HG03565 (cell line): Measurements from ENCODE around the gene PCMTD2.

ENCODE experiments used
- ATAC-seq: cut with Tn5 transposase; IDR thresholded peaks from one replicate; pipeline ENCODE4 v1.9.1; 2021; ENCODE audit warnings: mild to moderate bottlenecking, moderate library complexity; ENCODE audit not compliant: unreplicated experiment

Gene PCMTD2

DNA sequence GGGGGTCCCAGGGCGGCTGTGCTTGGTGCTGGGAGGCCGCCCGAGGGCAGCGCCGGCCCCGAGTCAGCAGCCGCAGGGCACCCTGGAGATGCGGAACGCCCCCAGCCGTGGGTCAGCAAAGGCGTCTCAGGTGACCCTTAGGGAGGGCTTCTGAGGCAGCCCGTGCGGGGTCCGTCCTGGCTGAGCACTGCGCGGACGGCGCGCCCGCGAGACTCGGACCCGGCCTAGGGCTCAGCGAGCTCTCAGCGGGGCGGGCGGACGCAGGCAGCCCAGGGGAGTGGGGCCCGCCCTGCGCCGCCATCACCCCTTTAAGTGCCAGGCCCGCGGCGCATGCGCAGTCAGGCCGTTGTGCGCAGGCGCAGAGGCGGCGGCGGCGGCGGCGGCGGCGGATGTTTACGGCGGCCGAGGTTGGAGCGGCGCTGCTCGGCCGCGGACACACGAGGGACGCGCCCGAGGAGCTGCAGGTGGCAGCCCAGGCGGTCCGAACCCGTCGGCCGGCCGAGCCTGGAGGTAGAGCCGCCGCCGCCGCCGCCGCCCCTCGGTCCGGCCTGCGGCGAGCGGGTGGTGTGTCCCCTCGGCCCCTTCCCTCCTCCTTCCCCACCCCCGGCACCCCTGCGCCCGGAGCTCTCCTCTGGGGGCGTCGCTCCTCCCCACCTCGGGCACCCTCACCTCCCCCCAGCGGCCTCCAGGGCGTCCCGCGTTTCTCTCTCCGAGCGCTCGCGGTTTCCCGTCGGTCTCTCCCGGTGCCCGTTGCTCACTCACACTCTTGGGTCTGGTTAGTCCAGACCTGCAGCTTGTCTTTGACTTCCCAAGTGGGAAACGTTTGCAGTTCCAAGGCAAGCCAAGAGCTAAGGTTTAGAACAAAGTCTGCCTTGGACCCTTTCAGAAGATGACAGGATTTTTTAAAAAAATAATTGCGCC lies at the start of gene PCMTD2:
Gene PCMTD2 (plus strand): TSS at position 388 of the 921 bp plus-strand sequence. CDS start 4,218 bp downstream, outside the sequence.
- peak; percentile 59 for ATAC-seq

DNA sequence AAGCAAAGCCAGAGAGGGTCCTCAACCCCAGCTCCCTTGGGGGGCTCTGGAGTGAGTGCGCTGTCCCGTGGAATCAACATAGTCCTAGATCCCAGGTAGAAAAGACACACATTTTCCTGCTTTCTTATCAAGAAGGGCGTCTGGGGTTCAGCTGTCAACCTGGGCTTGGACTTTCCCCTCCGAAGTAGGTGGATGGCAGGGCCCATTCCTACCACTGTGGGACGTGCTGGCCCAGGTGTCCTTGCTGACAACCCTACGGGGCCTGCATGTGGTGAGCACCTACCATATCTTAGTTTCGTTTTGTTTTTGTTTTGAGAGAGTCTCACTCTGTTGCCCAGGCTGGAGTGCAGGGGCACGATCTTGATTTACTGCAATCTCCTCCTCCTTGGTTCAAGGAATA lies 48.9 kb upstream of the PCMTD2 start:
- no peak for ATAC-seq

DNA sequence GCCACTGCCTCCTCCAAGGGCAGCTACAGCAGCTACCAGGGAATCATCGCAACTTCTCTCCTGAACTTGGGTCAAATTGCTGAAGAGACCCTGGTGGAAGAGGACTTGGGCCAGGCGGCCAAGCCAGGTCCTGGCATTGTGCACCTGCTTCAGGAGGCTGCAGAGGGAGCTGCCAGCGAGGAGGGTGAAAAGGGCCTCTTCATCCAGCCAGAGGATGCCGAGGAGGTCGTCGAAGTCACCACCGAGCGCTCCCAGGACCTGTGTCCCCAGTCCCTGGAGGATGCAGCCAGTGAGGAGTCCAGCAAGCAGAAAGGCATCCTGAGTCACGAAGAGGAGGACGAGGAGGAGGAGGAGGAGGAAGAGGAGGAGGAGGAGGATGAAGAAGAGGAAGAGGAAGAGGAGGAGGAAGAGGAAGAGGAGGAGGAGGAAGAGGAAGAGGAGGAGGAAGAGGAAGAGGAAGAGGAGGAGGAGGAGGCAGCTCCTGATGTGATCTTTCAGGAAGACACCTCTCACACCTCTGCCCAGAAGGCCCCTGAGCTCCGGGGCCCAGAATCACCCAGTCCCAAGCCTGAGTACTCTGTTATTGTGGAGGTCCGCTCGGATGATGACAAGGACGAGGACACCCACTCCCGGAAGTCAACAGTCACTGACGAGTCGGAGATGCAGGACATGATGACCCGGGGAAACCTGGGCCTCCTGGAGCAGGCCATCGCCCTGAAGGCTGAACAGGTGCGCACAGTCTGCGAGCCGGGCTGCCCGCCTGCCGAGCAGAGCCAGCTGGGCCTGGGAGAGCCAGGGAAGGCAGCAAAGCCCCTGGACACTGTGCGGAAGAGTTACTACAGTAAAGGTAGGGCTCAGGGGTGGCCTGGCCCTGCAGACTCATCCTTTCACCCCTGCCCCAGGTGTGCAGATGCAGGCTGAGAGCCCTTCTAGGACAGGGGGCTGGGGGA lies 47.6 kb upstream of the PCMTD2 start:
- ATAC-seq: no peak

DNA sequence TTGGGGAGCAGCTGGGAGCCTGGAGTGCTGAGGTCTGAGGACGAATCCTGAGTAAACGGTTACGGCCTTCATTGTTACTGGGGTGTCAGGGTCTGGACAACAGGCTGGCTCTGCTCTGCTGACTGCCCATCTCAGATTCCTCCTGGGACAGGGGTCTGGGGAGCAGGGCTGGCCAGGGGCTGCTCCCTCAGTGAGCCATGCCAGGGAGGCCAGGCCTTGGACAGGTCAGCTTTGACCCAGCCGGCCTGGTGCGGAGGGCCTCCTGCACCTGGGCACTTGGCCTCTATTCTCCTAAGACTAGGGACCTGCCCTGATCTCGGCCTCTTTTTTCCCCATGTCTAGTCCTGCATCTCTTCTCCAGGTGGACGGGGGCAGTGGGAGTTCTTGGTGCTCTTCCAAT lies 46.4 kb upstream of the PCMTD2 start:
- no peak for ATAC-seq

DNA sequence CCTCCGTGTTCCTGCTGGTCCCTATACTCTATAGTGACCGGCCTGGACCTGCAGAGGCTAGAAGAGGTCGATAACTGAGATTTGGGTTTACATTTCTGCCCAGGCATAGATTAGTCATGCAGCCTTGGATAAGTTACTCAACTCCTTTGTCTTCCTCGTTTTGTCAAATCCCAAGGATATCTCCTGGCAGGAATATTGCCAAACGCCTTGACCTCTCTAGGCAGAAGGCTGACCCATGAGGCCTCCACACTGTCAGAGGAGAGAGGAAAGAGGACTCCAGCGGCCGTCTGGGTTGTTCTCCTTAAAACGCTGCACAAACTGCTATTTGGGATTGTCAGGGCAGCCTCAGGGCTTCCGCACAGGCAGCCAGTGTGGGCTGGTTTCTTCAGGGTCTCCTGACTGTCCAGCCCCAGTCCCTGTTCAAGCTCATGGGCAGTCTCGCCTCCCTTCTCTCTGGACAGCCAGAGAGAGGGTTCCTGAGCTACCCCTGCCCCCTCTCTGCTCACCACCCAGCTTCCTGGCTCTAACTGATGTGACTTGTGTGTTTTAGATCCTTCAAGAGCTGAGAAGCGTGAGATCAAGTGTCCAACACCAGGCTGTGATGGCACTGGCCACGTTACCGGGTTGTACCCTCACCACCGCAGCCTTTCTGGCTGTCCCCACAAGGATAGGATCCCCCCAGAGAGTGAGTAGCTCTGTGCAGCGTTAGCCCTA lies 44.7 kb upstream of the PCMTD2 start:
- no peak for ATAC-seq

DNA sequence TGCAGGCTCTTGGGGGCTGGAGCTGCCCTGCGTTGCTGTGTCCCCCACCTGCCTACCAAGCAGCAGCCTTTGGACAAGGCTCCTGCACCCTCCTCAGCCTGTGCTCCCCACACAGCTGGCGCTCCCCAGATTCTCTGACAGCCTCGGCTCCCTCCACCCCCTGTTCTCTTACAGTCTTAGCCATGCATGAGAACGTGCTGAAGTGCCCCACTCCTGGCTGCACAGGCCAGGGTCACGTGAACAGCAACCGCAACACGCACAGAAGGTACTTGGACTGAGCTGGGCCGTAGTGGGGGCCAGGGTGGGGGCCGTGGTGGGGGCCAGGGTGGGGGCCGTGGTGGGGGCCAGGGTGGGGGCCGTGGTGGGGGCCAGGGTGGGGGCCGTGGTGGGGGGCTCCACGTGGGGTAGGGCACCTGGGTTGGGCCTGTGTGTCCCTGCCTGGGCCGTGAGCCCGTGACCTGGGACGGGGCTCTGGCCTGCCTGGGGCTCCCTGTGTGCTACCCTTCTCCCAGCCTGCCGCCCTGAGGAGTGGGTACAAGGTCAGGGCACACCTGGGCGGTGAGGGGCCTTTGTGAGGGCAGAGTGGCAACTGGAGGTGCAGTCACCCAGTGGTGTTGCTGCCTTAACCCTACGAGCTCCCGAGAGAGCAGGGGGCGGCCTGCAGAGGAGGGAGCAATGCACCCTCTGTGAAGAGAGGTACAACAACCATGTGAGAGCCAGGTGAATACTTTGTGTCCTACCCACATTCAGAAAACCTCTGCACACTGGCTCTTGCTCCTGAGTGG lies 43.5 kb upstream of the PCMTD2 start:
- no peak for ATAC-seq

DNA sequence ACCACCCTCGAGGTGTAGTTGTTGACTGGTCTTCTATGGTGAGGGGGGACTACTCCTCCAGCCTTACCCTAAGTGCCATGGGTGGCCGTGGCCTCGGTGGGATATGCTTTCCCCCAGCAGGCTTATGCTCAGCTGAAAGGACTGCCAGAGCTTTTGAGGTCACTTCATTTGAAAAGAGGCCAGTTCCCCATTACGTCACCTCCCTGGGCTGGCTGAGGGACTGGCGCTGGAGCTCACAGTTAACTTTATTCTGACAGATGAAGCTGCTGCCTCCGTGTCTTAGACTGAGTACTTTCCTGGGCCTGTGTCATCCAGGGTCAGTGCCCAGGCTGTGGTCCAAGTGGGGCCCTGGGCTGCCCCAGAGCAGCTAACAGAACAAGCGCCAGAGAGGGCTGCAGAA lies 42.8 kb upstream of the PCMTD2 start:
- no peak for ATAC-seq

DNA sequence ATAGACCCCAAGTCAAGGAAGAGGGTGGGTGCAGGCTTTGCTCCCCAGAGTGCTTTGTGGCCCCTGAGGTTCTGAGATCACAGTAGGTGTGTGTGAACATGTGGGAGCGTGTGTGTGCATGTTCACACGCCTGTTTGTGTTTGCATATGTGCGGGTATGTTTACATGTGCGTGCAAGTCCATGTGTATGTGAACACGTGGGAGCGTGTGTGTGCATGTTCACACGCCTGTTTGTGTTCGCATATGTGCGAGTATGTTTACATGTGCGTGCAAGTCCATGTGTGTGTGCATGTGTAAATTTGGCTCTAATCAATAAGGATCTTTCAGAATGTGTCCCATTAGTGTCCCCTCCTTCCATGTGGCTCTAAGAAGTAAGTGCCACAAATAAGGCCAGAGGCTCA lies 41.4 kb upstream of the PCMTD2 start:
- no peak for ATAC-seq

DNA sequence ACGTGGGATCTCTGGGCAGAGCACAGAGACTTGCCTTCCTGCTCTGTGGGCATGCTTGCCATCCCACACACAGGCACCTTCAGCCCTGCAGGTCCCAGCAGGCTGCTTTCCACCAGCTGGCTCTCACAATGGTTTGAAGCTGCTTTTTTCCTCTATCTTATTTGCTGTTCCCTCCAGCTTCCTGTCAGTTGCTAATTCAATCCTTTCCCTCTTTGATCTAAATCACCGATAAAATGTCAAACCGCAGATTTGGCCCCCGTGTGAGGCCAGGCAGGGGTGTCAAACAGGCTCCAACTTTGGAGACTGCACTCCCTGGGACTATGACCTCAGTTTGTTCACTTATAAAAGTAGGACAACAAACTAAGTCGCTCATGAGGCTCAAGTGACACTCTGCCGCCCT lies 40.6 kb upstream of the PCMTD2 start:
- ATAC-seq: no peak

DNA sequence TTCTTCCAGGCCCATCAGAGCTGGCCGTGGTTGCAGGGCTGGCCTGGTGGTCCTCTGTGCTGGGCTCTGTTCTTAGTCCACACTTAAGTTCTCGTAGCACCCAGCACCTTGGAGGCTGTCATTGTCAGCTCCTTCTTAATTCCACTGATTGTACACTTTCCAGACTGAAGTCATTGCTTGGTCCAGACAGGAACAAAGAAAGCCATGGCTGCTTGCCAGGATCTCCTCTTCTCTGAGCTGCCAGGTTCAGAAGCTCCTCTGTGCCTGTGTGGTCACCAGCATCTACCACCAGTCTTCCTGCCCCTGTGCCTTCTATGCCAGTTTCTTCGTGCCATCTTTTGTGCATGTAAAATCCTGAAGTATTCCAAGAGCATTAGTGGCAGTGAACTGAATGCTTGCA lies 39.5 kb upstream of the PCMTD2 start:
- no peak for ATAC-seq

DNA sequence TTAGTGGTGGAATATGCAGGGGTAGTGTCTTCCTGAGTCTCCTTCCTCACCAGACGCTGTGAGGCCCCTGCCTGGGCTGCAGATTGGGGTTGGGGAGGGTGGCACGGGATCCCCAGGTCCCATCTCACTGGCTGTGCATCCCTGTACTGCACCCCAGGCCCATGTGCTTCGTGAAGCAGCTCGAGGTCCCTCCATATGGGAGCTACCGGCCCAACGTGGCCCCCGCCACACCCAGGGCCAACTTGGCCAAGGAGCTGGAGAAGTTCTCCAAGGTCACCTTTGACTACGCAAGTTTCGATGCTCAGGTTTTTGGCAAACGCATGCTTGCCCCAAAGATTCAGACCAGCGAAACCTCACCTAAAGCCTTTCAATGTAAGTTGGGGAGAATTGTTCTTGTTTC lies 38.6 kb upstream of the PCMTD2 start:
- ATAC-seq: no peak

DNA sequence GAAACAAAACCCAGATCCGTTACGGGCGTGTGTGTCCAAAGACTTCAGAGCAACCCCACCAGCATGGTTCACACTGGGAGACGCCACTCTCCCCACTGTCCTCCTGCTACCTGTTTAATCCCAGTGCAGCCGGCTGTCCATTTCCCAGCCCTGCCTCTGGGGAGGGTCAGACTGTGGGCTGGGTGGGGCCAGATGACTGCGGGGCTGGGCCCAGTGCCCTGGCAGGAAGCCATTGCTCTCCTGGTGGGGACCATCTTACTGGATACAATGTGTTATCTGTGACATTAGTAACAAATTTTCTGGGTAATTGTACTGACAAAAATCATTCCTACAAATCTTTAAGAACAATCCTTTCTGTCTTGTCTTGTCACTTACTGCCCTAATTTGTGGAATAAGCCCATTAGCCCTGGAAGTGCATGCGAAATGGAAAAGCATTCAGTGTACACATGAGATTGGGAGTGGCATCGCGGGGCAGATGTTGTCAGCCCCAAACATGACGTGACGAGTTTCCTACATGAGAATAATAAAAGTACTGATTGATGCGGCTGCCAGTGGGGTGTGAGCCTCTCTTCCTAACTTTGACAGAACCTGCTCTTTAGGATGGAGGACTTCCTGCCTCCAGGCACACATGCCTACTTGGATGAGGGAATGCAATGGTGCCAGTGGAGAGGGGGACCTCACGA lies 37.9 kb upstream of the PCMTD2 start:
- no peak for ATAC-seq

DNA sequence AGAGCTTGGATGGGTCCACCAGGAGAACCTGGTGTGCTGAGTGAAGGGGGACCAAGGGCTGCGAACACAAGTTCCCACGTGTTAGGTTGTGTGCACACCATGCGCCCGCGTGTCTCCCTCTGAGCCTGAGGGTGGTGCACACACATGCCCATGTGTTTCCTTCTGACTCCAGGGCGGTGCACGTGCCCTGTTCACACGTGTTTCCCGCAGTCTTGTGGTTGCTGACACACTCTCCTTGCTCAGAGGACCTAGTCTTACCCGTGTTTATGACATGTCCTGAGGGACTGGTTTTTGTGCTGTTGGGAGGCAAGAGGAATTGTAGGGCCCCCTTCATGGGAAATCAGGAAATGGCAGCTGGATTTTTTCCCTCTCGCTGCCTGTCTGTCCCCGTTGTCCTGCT lies 36.3 kb upstream of the PCMTD2 start:
- no peak for ATAC-seq

DNA sequence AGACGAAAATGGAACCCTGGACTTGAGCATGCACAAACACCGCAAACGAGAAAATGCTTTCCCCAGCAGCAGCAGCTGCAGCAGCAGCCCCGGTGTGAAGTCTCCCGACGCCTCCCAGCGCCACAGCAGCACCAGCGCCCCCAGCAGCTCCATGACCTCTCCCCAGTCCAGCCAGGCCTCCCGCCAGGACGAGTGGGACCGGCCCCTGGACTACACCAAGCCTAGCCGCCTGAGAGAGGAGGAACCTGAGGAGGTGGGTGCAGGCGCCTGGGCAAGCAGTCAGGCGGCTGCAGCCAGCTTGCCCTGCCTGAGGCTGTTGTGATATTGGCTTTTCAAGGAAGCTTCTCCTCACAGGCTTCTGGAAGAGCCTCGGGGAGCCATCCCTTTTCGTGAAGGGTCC lies 35.8 kb upstream of the PCMTD2 start:
- no peak for ATAC-seq

DNA sequence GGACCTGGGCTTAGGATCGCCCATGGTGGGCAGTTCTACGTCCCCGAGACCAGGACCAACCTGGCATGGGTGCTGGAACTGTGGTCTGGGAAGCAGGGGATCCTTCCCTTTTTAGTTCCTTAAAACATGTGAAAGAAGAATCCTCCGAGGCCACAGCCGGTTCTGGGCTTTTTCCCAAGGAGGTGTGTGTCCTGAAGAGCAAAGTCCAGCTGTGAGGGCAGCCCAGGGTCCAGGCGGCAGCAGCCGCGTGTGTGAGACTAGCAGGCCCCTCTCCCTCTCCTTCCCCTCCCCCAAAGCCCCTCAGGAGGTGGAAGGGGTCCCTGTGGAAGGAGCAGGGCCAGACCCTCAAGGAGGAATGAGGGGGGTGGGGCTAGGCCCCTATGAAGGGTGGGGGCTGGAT lies 35.1 kb upstream of the PCMTD2 start:
- ATAC-seq: no peak

DNA sequence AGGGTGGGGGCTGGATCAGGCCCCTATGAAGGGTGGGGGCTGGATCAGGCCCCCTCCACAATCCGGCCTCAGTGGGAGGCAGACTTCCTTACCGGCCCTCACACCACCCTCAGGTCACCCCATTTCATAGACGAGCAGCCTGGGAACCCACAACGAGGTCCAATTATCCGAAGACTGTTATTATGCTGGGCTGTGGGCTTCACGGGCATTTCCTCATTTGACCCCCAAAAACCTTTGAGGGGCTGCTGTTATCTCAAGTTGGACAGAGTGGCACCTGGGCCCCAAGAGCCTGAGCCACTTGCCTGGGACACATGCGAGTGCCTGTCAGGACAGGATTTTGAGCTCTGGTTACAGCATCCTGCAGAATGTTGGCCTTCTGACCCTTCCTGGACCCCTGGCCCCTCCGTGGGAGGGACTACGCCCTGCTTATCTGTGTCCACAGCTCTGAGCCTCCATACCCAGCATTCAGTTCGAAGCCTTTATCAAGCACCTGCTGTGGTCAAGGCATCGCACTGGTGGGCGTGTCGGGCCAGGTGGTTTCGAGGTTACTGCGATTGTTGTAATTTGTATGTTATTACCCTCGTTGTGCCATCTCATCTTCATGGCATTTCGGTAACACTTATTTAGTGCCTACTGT lies 34.5 kb upstream of the PCMTD2 start:
- ATAC-seq: no peak

DNA sequence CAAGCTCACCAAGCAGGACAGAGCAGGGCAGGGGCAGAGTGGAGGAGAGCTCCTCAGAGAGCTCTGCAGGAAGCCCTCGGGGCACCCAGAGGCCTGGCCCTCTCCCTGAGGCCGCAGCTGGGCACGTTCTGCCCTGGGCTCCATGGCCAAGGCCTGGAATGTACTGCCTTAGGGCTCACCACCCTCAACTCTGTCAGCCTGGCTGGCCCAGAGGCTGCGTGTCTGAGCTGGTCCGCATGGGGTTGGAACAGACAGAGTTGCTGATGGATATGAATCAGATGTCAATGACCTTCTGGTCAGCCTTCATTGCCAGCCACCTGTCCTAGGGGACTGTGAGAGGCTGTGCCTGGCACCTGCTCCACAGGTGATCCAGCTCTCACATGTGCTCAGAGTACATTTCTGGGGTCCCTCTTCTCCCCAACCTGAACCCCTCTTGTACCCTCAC lies 33.2 kb upstream of the PCMTD2 start:
- no peak for ATAC-seq

DNA sequence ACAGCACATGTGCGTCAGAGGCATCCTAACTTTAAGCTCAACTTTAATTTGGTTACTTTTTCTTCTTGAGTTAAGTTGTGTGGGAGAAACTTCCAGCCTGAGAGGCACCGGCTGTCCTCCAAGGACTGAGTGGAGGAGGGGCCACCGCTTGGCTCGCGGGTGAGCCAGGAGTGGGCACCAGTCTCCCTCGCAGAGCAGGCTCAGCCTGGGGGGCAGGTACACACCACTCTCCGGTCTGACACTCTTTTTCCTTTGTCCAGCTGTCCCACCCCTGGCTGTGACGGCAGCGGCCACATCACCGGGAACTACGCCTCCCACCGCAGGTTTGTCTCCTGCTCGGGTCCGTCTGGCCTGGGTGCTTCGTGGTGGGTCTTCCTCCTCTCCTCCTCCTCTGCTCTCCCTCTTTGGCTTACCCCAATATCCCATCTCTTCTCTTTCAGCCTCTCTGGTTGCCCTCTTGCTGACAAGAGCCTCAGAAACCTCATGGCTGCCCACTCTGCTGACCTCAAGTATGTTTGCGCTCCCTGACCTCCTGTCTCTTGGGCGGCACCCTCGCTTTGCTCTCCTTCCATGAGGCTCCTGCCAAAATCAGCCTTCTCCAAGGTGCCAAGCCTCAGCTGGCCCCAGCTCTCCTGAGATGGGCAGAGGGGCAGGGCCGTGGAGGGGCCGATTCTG lies 32.6 kb upstream of the PCMTD2 start:
- ATAC-seq: no peak
